GM12878 (cell line): ENCODE measurements around the gene C3. TPM values are rescaled to one million over a fixed set of nuclear protein-coding genes. Genes with fewer than 3 reads are reported as not detected.

Experiments
- ATAC-seq: fragments of 200-7000 bp; cut with Tn5 transposase; 3 replicates; pipeline ENCODE4 v1.9.1; 2020; ENCODE audit warnings: mild to moderate bottlenecking, moderate library complexity
- BruUV-seq: library from RNA; stranded (reverse); fragments of 400-500 nt; replicated peaks from 2 replicates; lab custom pipeline; 2021; lab: Mats Ljungman, UMichigan
- CTCF ChIA-PET: fragments of 300-600 bp; sonication (Branson Sonifier 250); formaldehyde crosslinking; extraction: SDS; loops from one replicate; lab custom pipeline; 2021; ENCODE audit warnings: inconsistent platforms; lab: Yijun Ruan, JAX
- POLR2A ChIA-PET: fragments of 350-600 bp; formaldehyde crosslinking; extraction: SDS; loops from one replicate; lab custom pipeline; 2021; ENCODE audit warnings: inconsistent platforms; lab: Charles Lee
- RAD21 ChIA-PET: fragments of 300-600 bp; sonication (Branson Sonifier 250); formaldehyde crosslinking; loops from one replicate; lab custom pipeline; 2023; ENCODE audit warnings: antibody characterized with exemption; ENCODE audit not compliant: unreplicated experiment; lab: Charles Lee
- SMC1A ChIA-PET: fragments of 300-600 bp; sonication (Branson Sonifier 250); formaldehyde crosslinking; loops from one replicate; lab custom pipeline; 2023; ENCODE audit not compliant: unreplicated experiment, uncharacterized antibody; lab: Charles Lee
- DNase-seq: peaks from one replicate; pipeline ENCODE4 v3.0.0-alpha.2; 2011; ENCODE audit warnings: low read depth, low spot score
- FAIRE-seq: peaks from 3 replicates; lab custom pipeline; 2011; peaks lifted over from hg19 to GRCh38; lab: Jason Lieb, UNC
- H2AFZ ChIP-seq: 2 replicates; pipeline ENCODE4 v1.6.0; 2011; ENCODE audit warnings: low read depth, low read length, control low read depth; ENCODE audit not compliant: control insufficient read depth
- H3K27ac ChIP-seq: 2 replicates; pipeline ENCODE4 v1.5.1; 2011; ENCODE audit warnings: control low read depth; ENCODE audit not compliant: control insufficient read depth, insufficient read depth
- H3K27me3 ChIP-seq, 2 experiments: replicated peaks in 1 of 2; 2 replicates each; pipeline versions ENCODE4 v1.6.0 to v1.6.1; 2011; ENCODE audit warnings: low read length in 1 of 2; ENCODE audit not compliant: control insufficient read depth in 2 of 2, insufficient read depth in 2 of 2
- H3K36me3 ChIP-seq, 2 experiments: 2 replicates each; pipeline ENCODE4 v1.5.1; 2011; ENCODE audit warnings: low read length in 1 of 2; ENCODE audit not compliant: control insufficient read depth in 2 of 2, insufficient read depth in 2 of 2
- H3K4me1 ChIP-seq: 2 replicates; pipeline ENCODE4 v1.6.1; 2011; ENCODE audit warnings: mild to moderate bottlenecking, low read length, moderate library complexity, mixed read lengths; ENCODE audit not compliant: control insufficient read depth, insufficient read depth
- H3K4me2 ChIP-seq: 2 replicates; pipeline ENCODE4 v1.6.0; 2011; ENCODE audit warnings: control low read depth; ENCODE audit not compliant: control insufficient read depth, insufficient read depth
- H3K4me3 ChIP-seq: fragments of 200-600 bp; sonication (generic); 2 replicates; pipeline ENCODE4 v1.5.1; 2016
- H3K79me2 ChIP-seq: 2 replicates; pipeline ENCODE4 v1.6.0; 2011; ENCODE audit warnings: low read length; ENCODE audit not compliant: control insufficient read depth, insufficient read depth
- H3K9ac ChIP-seq: 2 replicates; pipeline ENCODE4 v1.8.0; 2011; ENCODE audit warnings: low read length, control low read depth, mixed read lengths; ENCODE audit not compliant: control insufficient read depth, insufficient read depth
- H3K9me3 ChIP-seq: replicated peaks from 3 replicates; pipeline ENCODE4 v1.5.1; 2011; ENCODE audit warnings: mild to moderate bottlenecking, low read length; ENCODE audit not compliant: control insufficient read depth, insufficient read depth
- H4K20me1 ChIP-seq: 2 replicates; pipeline ENCODE4 v1.6.0; 2011; ENCODE audit not compliant: control insufficient read depth, insufficient read depth
- BACH1 ChIP-seq: fragments of 450-650 bp; IDR thresholded peaks from 2 replicates; pipeline ENCODE4 v1.6.1; 2017; ENCODE audit warnings: mild to moderate bottlenecking, borderline replicate concordance
- CEBPZ ChIP-seq: fragments of 150-350 bp; IDR thresholded peaks from 2 replicates; pipeline ENCODE4 v1.6.1; 2016; ENCODE audit warnings: low read depth, low read length
- EED ChIP-seq: sonication (generic); IDR thresholded peaks from 2 replicates; pipeline ENCODE4 v1.6.1; 2016; ENCODE audit warnings: antibody characterized with exemption, low read depth
- ETV6 ChIP-seq, 2 experiments: fragments of 450-650 bp in 1 of 2; IDR thresholded peaks in 1 of 2; conservative IDR thresholded peaks in 1 of 2; 2 replicates each; pipeline ENCODE4 v1.6.1; 2014; ENCODE audit warnings: antibody characterized with exemption in 1 of 2, borderline replicate concordance in 1 of 2, low read depth in 1 of 2, mild to moderate bottlenecking in 1 of 2, moderate library complexity in 1 of 2
- EZH2 ChIP-seq: IDR thresholded peaks from 2 replicates; pipeline ENCODE4 v1.6.1; 2012; ENCODE audit warnings: low read depth, mild to moderate bottlenecking, control low read depth, inconsistent platforms, low read length, borderline replicate concordance; ENCODE audit not compliant: control insufficient read depth
- HSF1 ChIP-seq: fragments of 150-350 bp; IDR thresholded peaks from 2 replicates; pipeline ENCODE4 v1.6.1; 2014; ENCODE audit warnings: mild to moderate bottlenecking, low read depth, low read length
- IKZF2 ChIP-seq, 2 experiments: fragments of 450-650 bp; IDR thresholded peaks; 2 replicates each; pipeline ENCODE4 v1.6.1; 2017; ENCODE audit warnings: mild to moderate bottlenecking in 2 of 2, moderate library complexity in 2 of 2
- MXI1 ChIP-seq: fragments of 150-350 bp; IDR thresholded peaks from 2 replicates; pipeline ENCODE4 v1.6.1; 2011; ENCODE audit warnings: low read depth, mild to moderate bottlenecking, inconsistent platforms, low read length, improper control_type of control experiment
- NFYB ChIP-seq: IDR thresholded peaks from 2 replicates; pipeline ENCODE4 v1.6.1; 2011; ENCODE audit warnings: low read depth, mild to moderate bottlenecking, low read length, improper control_type of control experiment, moderate library complexity; ENCODE audit not compliant: insufficient read depth
- PAX5 ChIP-seq: IDR thresholded peaks from 2 replicates; pipeline ENCODE4 v1.6.1; 2011; ENCODE audit warnings: low read depth, low read length, borderline replicate concordance
- PML ChIP-seq: IDR thresholded peaks from 2 replicates; pipeline ENCODE4 v1.6.1; 2012; ENCODE audit warnings: low read length, inconsistent platforms
- RB1 ChIP-seq: fragments of 450-650 bp; formaldehyde crosslinking; IDR thresholded peaks from 2 replicates; pipeline ENCODE4 v1.6.1; 2017; ENCODE audit warnings: mild to moderate bottlenecking, borderline replicate concordance
- RBBP5 ChIP-seq: fragments of 200-600 bp; sonication (generic); conservative IDR thresholded peaks from 2 replicates; pipeline ENCODE4 v1.6.1; 2016
- SIX5 ChIP-seq: IDR thresholded peaks from 2 replicates; pipeline ENCODE4 v1.6.1; 2011; ENCODE audit warnings: mild to moderate bottlenecking, low read depth, low read length, moderate library complexity; ENCODE audit not compliant: severe bottlenecking
- USF1 ChIP-seq: IDR thresholded peaks from 2 replicates; pipeline ENCODE4 v1.6.1; 2011; ENCODE audit warnings: borderline replicate concordance, low read depth, mild to moderate bottlenecking, moderate library complexity, mixed read lengths, low read length; ENCODE audit not compliant: insufficient read depth; ENCODE audit errors: extremely low read length
- WGBS: methylation state at CpG from one replicate; pipeline ENCODE4 v1.1.6; 2016; ENCODE audit warnings: low lambda C conversion rate; ENCODE audit not compliant: insufficient replicate concordance, insufficient coverage; ENCODE audit errors: missing lambda C conversion rate; 5-methylcytosine and 5-hydroxymethylcytosine counted together
- in situ Hi-C: fragments of 300-500 bp; cut with MboI; formaldehyde crosslinking; loops from 9 replicates; pipeline ENCODE4 v1.14.3; 2018; ENCODE audit warnings: mixed read lengths
- intact Hi-C: fragments of 100-400 bp; cut with micrococcal nuclease; formaldehyde crosslinking; loops from one replicate; pipeline ENCODE4 v1.14.2; 2022; ENCODE audit not compliant: unreplicated experiment
- polyA plus RNA-seq, 11 experiments: library from polyadenylated mRNA; depleted of rRNA in 4 of 11; unstranded in 6 of 11; stranded (reverse) in 5 of 11; fragments of >200 nt; fragmentation: Nextera tagmentation in 4 of 11; fragmentation: Illumina TruSeq in 1 of 11; extraction: Ambion mirVana in 4 of 11; extraction: Trizol in 1 of 11; gene quantifications; 1 replicate in 1 of 11; 2 replicates in 10 of 11; pipeline versions ENCODE4 v1.2.1 to v1.2.3, GENCODE V29; 2011 to 2016; ENCODE audit warnings: inconsistent platforms in 2 of 11, missing spikeins in 2 of 11, low read depth in 1 of 11
- total RNA-seq, 4 experiments: library from RNA; depleted of rRNA in 3 of 4; stranded (reverse); fragments of >200 nt in 3 of 4; fragmentation: Illumina TruSeq in 1 of 4; extraction: Trizol in 1 of 4; gene quantifications; 2 replicates each; pipeline versions ENCODE4 v1.2.1 to v1.2.3, GENCODE V29; 2013 to 2021

Gene C3
- total and polyA plus RNA-seq, 10 of the 15 experiments (the other 5 are each of a cell fraction or from before 2014, with no cell fraction given): 0.20 to 6.7 (median 0.72) TPM

GRCh38 chr19:6696239-6696820 lies 24.1 kb downstream of the C3 start (continued):
- TF ChIP-seq CEBPZ: no peak
- no peak for TF ChIP-seq NFYB
- TF ChIP-seq IKZF2 (IDR thresholded peaks at IDR 0.05): no peak
- no peak for TF ChIP-seq RBBP5
- no peak for TF ChIP-seq PML
- no peak for TF ChIP-seq RB1

GRCh38 chr19:6694147-6694815 lies 26.2 kb downstream of the C3 start:
- ATAC-seq (peak; percentile 72), FAIRE-seq (no peak), DNase-seq (no peak)
- H3K4me2 ChIP-seq: no peak overlapping the region
- ChIA-PET POLR2A (interaction anchor here (0.7 kb wide), 1 partner anchor 26 kb away, joined by 3 read pairs; the partner anchor contains the start of gene C3), RAD21 (no interaction called here), CTCF (no interaction called here), SMC1A (no interaction called here)
- WGBS: 80% methylated on average over 24 of the region's 25 CpGs
- H3K27me3 ChIP-seq: no peaks in the 10 kb centered on the region
- BruUV-seq: no TSS peak
- no peaks in the 10 kb centered on the region for H4K20me1 ChIP-seq
- no peak overlapping the region for H3K9ac ChIP-seq
- no peaks in the 10 kb centered on the region for H3K9me3 ChIP-seq
- no peak overlapping the region for H2AFZ ChIP-seq
- no peak overlapping the region for H3K27ac ChIP-seq
- H3K4me3 ChIP-seq: no peak overlapping the region
- no peaks in the 10 kb centered on the region for H3K79me2 ChIP-seq
- TF ChIP-seq BACH1 (no peak), USF1 (no peak), MXI1 (no peak), PAX5 (no peak), HSF1 (no peak), SIX5 (no peak), ETV6 (conservative IDR thresholded peaks at IDR 0.05 in 1 of 2, IDR thresholded peaks at IDR 0.05 in 1 of 2; ENCODE audit: borderline replicate concordance in 1 of 2, low read depth in 1 of 2) (no peak), EED (no peak), EZH2 (no peak), RB1 (no peak)
- intact Hi-C loops: no loop called here
- H3K36me3 ChIP-seq: no peaks in the 10 kb centered on the region
- no peaks in the 10 kb centered on the region for H3K4me1 ChIP-seq
- in situ Hi-C loops: no loop called here
